T-helper 22 cell (primary cell): ENCODE data around the gene MEMO1.

Source experiments
- DNase-seq: peaks from one replicate; pipeline ENCODE4 v3.0.0-alpha.2; 2020; ENCODE audit warnings: low read depth

Gene MEMO1

DNA sequence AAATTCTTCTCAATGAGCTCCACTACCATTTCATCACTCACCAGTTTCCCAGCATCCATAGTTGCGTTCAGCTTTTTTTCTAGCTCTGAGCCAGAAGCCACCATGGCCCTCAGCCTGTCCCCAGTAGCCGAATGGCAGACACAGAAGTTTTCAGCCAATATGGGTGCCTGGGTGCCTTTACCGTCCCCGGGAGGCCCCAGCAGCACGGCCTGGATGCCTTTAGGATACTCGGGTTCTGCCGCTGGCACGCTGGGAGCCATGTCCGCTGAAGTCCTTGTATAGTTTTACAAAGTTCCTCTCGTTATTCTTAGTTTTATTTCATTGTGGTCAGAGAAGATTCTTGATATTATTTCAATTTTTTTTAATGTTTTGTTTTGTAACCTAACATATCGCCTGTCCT lies 187.2 kb downstream of the MEMO1 start:
- no peak for DNase-seq

- DNase-seq = no peak
Measured at GRCh38 chr2:31822587-31822986, 188.2 kb downstream of the MEMO1 start.
